A549 (cell line): ENCODE measurements around the gene FHIT. TPM values are rescaled to one million over a fixed set of nuclear protein-coding genes. Genes with fewer than 3 reads are reported as not detected.

Experiments used
- ATAC-seq, 2 experiments: fragments of 200-7000 bp in 1 of 2; fragments of >200 bp in 1 of 2; cut with Nextera tagmentation in 1 of 2; cut with Tn5 transposase in 1 of 2; 3 replicates each; pipeline versions ENCODE4 v1.8.0 to v1.9.1; 2018 to 2020; ENCODE audit warnings: mild to moderate bottlenecking in 1 of 2, moderate library complexity in 1 of 2
- CTCF ChIA-PET: fragments of 300-600 bp; sonication (Branson Sonifier 250); formaldehyde crosslinking; extraction: SDS; loops from one replicate; lab custom pipeline; 2021; ENCODE audit warnings: antibody characterized with exemption, inconsistent platforms; lab: Yijun Ruan, JAX
- POLR2A ChIA-PET: fragments of 350-600 bp; formaldehyde crosslinking; extraction: SDS; loops from one replicate; lab custom pipeline; 2021; ENCODE audit warnings: antibody characterized with exemption, inconsistent platforms; lab: Yijun Ruan, JAX
- DNase-seq, 2 experiments: peaks; one replicate each; pipeline versions ENCODE4 v3.0.0 to v3.0.0-alpha.2; 2011 to 2016; ENCODE audit warnings: low read depth in 1 of 2, low spot score in 1 of 2
- FAIRE-seq: peaks from 2 replicates; lab custom pipeline; 2011; peaks lifted over from hg19 to GRCh38; lab: Jason Lieb, UNC
- H3K27ac ChIP-seq, 2 experiments: fragments of >200 bp; sonication (Bioruptor Twin); formaldehyde crosslinking; 3 replicates each; pipeline ENCODE4 v1.5.1; 2016 to 2017
- H3K4me1 ChIP-seq: fragments of >200 bp; sonication (Bioruptor Twin); formaldehyde crosslinking; 3 replicates; pipeline ENCODE4 v1.6.1; 2016
- H3K4me2 ChIP-seq: fragments of >200 bp; sonication (Bioruptor Twin); formaldehyde crosslinking; 3 replicates; pipeline ENCODE4 v1.6.1; 2016
- H3K4me3 ChIP-seq: fragments of >200 bp; sonication (Bioruptor Twin); formaldehyde crosslinking; 3 replicates; pipeline ENCODE4 v1.5.1; 2016
- H3K9me3 ChIP-seq: fragments of >200 bp; sonication (Bioruptor Twin); formaldehyde crosslinking; 3 replicates; pipeline ENCODE4 v1.6.1; 2016
- CEBPB ChIP-seq, 2 experiments: fragments of >200 bp in 1 of 2; sonication (Bioruptor Twin) in 1 of 2; formaldehyde crosslinking in 1 of 2; IDR thresholded peaks; 2 replicates each; pipeline ENCODE4 v1.6.1; 2012 to 2016
- CHD4 ChIP-seq: fragments of 200-600 bp; sonication (generic); IDR thresholded peaks from 2 replicates; pipeline ENCODE4 v1.6.1; 2016; ENCODE audit warnings: antibody characterized with exemption, mild to moderate bottlenecking, borderline replicate concordance
- EHF ChIP-seq: fragments of 250-450 bp; sonication (Bioruptor Pico); IDR thresholded peaks from 2 replicates; pipeline ENCODE4 v1.5.0; 2020; ENCODE audit warnings: mild to moderate bottlenecking
- ESRRA ChIP-seq: fragments of 150-350 bp; IDR thresholded peaks from 2 replicates; pipeline ENCODE4 v1.6.1; 2014; ENCODE audit warnings: mild to moderate bottlenecking, low read length, borderline replicate concordance
- FOSL2 ChIP-seq, 2 experiments: fragments of 450-650 bp in 1 of 2; fragments of >200 bp in 1 of 2; sonication (Bioruptor Twin) in 1 of 2; formaldehyde crosslinking; IDR thresholded peaks; 2 replicates each; pipeline versions ENCODE4 v1.5.0 to v1.6.1; 2016 to 2020; ENCODE audit warnings: mild to moderate bottlenecking in 1 of 2, moderate library complexity in 1 of 2
- FOXS1 ChIP-seq: fragments of 250-450 bp; sonication (Bioruptor Pico); IDR thresholded peaks from 2 replicates; pipeline ENCODE4 v1.5.0; 2020; ENCODE audit warnings: mild to moderate bottlenecking, moderate library complexity
- HDAC2 ChIP-seq: fragments of 200-600 bp; sonication (generic); IDR thresholded peaks from 2 replicates; pipeline ENCODE4 v1.6.1; 2016
- HOXB13 ChIP-seq: fragments of 250-450 bp; sonication (Bioruptor Pico); IDR thresholded peaks from 2 replicates; pipeline ENCODE4 v1.5.0; 2020; ENCODE audit warnings: low read depth, mild to moderate bottlenecking, moderate library complexity
- MAZ ChIP-seq: fragments of 150-350 bp; IDR thresholded peaks from 2 replicates; pipeline ENCODE4 v1.6.1; 2014; ENCODE audit warnings: antibody characterized with exemption, low read depth, low read length, borderline replicate concordance
- MYC ChIP-seq: IDR thresholded peaks from 2 replicates; pipeline ENCODE4 v1.6.1; 2012; ENCODE audit warnings: mild to moderate bottlenecking, inconsistent platforms, low read length, improper control_type of control experiment, borderline replicate concordance
- NFE2L2 ChIP-seq: fragments of 150-350 bp; conservative IDR thresholded peaks from 2 replicates; pipeline ENCODE4 v1.6.1; 2014; ENCODE audit warnings: low read length
- NR3C1 ChIP-seq: fragments of >200 bp; sonication (Bioruptor Twin); formaldehyde crosslinking; IDR thresholded peaks from 3 replicates; pipeline ENCODE4 v1.6.1; 2017
- RAD21 ChIP-seq, 2 experiments: fragments of >200 bp in 1 of 2; sonication (Bioruptor Twin) in 1 of 2; formaldehyde crosslinking in 1 of 2; IDR thresholded peaks in 1 of 2; conservative IDR thresholded peaks in 1 of 2; 2 replicates in 1 of 2; 3 replicates in 1 of 2; pipeline ENCODE4 v1.6.1; 2012 to 2018; ENCODE audit warnings: inconsistent platforms in 1 of 2
- RFX5 ChIP-seq: fragments of 450-650 bp; IDR thresholded peaks from 2 replicates; pipeline ENCODE4 v1.7.1; 2014; ENCODE audit warnings: antibody characterized with exemption, mild to moderate bottlenecking, moderate library complexity
- RNF2 ChIP-seq: fragments of 200-600 bp; sonication (generic); IDR thresholded peaks from 2 replicates; pipeline ENCODE4 v1.6.1; 2016; ENCODE audit warnings: low read depth, mild to moderate bottlenecking, antibody characterized with exemption, moderate library complexity, borderline replicate concordance
- SMC3 ChIP-seq: fragments of >200 bp; sonication (Bioruptor Twin); formaldehyde crosslinking; IDR thresholded peaks from 3 replicates; pipeline ENCODE4 v1.6.1; 2018; ENCODE audit warnings: inconsistent platforms
- SREBF2 ChIP-seq: fragments of 450-650 bp; IDR thresholded peaks from 2 replicates; pipeline ENCODE4 v1.6.1; 2014; ENCODE audit warnings: mild to moderate bottlenecking, moderate library complexity
- ZSCAN20 ChIP-seq: fragments of 250-450 bp; sonication (Bioruptor Pico); IDR thresholded peaks from 2 replicates; pipeline ENCODE4 v1.8.0; 2022; ENCODE audit warnings: mild to moderate bottlenecking, moderate library complexity
- WGBS: methylation state at CpG from one replicate; pipeline ENCODE4 v1.1.6; 2017; ENCODE audit errors: missing lambda C conversion rate; 5-methylcytosine and 5-hydroxymethylcytosine counted together
- polyA plus RNA-seq, 4 experiments: library from polyadenylated mRNA; depleted of rRNA in 3 of 4; stranded (reverse); fragments of >200 nt; fragmentation: RNase III in 1 of 4; extraction: RNeasy Plus Mini Kit Qiagen cat#74134 plus additional on column Dnase treatment in 1 of 4; gene quantifications; 2 replicates in 3 of 4; 3 replicates in 1 of 4; pipeline ENCODE4 v1.2.3, GENCODE V29; 2011 to 2017
- TF ChIP-seq, protein P1 (sequence below): fragments of >200 bp; sonication (Bioruptor Twin); formaldehyde crosslinking; IDR thresholded peaks from 3 replicates; pipeline ENCODE4 v1.6.1; 2016
- TF ChIP-seq, protein P2 (sequence below): IDR thresholded peaks from 2 replicates; pipeline ENCODE4 v1.6.1; 2012
- TF ChIP-seq, protein P3 (sequence below): fragments of >200 bp; sonication (Bioruptor Twin); formaldehyde crosslinking; IDR thresholded peaks from 3 replicates; pipeline ENCODE4 v1.5.1; 2016
- TF ChIP-seq, protein P4 (sequence below): IDR thresholded peaks from 2 replicates; pipeline ENCODE4 v1.6.1; 2012; ENCODE audit warnings: low read depth, borderline replicate concordance
- TF ChIP-seq, protein P5 (sequence below): IDR thresholded peaks from 2 replicates; pipeline ENCODE4 v1.6.1; 2012

Gene FHIT
- polyA plus RNA-seq, 2 of the 4 experiments (the other 2 are of a cell fraction), result 0.76 to 0.92 TPM

DNA sequence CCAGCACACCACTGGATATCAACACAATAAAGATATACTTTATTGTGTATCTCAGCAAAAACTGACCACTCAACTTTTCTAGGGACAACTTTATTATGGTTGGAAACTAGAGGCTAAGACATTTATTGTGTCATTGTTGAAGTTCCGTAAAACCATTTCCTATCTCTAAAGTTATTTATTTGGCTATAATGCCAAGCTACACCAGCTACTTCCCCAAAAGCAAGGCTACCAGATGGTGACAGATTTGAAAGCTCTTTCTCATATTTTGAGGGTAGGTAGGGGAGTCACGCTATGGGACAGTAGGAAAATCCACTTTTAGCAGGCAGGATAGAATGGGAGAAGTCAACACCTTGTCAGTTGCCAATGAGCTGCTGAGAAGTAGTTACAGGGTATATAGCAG lies 1366.8 kb downstream of the FHIT start:
- ChIA-PET POLR2A (no interaction called here), CTCF (interaction anchor here (1.8 kb wide), 1 partner anchor 309 kb away, joined by 6 read pairs; no protein-coding TSS in a partner anchor)
- ATAC-seq, result no peak
- no peak for DNase-seq
- Histone ChIP-seq H3K4me3 (no peak overlapping the region), H3K9me3 (no peaks in the 10 kb centered on the region), H3K4me2 (no peak overlapping the region), H3K27ac (no peak overlapping the region), H3K4me1 (no peaks in the 10 kb centered on the region)
- TF ChIP-seq RFX5 (no peak), FOSL2 (IDR thresholded peaks at IDR 0.05) (no peak), FOSL2 (CRISPR knock-in tag; IDR thresholded peaks at IDR 0.05) (no peak), NFE2L2 (no peak)
- TF ChIP-seq, protein P1, sequence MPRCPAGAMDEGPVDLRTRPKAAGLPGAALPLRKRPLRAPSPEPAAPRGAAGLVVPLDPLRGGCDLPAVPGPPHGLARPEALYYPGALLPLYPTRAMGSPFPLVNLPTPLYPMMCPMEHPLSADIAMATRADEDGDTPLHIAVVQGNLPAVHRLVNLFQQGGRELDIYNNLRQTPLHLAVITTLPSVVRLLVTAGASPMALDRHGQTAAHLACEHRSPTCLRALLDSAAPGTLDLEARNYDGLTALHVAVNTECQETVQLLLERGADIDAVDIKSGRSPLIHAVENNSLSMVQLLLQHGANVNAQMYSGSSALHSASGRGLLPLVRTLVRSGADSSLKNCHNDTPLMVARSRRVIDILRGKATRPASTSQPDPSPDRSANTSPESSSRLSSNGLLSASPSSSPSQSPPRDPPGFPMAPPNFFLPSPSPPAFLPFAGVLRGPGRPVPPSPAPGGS, result no peak
- TF ChIP-seq, protein P2, sequence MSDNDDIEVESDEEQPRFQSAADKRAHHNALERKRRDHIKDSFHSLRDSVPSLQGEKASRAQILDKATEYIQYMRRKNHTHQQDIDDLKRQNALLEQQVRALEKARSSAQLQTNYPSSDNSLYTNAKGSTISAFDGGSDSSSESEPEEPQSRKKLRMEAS, result no peak
- 24% methylated on average over 2 of the region's 2 CpGs for WGBS
- FAIRE-seq, result no peak

DNA sequence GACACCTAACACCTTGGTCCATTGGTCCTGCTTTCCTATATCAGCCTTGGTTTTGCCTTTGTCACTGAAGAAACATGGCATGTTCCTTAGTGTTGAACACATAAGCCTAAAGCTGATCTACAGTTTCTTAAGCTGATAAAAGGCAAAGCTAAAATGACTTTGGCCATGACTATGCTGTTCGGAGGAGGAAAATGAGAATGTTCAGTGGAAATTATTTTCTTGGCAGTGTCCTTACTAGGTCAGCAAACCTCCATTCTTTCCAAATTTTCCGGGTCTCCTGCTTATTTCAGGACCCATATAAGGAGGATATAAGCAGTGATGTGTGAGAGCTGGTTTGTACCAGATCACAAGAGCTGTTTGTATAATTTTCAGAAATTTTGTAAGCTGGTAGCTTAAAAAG lies 1368.5 kb downstream of the FHIT start:
- ATAC-seq, result no peak

More for the DNA sequence above, 1368.5 kb downstream of the FHIT start:
- ChIA-PET CTCF (no interaction called here), POLR2A (no interaction called here)
- Histone ChIP-seq H3K27ac (no peak overlapping the region), H3K9me3 (no peaks in the 10 kb centered on the region), H3K4me1 (no peaks in the 10 kb centered on the region), H3K4me3 (no peak overlapping the region), H3K4me2 (no peak overlapping the region)
- 30% methylated on average over 2 of the region's 2 CpGs for WGBS
- TF ChIP-seq CEBPB (IDR thresholded peaks at IDR 0.05) (no peak), FOXS1 (CRISPR knock-in tag) (no peak), MAZ (no peak), ZSCAN20 (CRISPR knock-in tag) (no peak), ESRRA (no peak), NR3C1 (no peak), CHD4 (no peak), RNF2 (no peak), EHF (CRISPR knock-in tag) (no peak), SMC3 (no peak), MYC (no peak), RAD21 (conservative IDR thresholded peaks at IDR 0.05 in 1 of 2, IDR thresholded peaks at IDR 0.05 in 1 of 2) (no peak), SREBF2 (no peak), HDAC2 (no peak), HOXB13 (no peak)
- TF ChIP-seq, protein P3, sequence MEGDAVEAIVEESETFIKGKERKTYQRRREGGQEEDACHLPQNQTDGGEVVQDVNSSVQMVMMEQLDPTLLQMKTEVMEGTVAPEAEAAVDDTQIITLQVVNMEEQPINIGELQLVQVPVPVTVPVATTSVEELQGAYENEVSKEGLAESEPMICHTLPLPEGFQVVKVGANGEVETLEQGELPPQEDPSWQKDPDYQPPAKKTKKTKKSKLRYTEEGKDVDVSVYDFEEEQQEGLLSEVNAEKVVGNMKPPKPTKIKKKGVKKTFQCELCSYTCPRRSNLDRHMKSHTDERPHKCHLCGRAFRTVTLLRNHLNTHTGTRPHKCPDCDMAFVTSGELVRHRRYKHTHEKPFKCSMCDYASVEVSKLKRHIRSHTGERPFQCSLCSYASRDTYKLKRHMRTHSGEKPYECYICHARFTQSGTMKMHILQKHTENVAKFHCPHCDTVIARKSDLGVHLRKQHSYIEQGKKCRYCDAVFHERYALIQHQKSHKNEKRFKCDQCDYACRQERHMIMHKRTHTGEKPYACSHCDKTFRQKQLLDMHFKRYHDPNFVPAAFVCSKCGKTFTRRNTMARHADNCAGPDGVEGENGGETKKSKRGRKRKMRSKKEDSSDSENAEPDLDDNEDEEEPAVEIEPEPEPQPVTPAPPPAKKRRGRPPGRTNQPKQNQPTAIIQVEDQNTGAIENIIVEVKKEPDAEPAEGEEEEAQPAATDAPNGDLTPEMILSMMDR, result no peak
- TF ChIP-seq, protein P4, sequence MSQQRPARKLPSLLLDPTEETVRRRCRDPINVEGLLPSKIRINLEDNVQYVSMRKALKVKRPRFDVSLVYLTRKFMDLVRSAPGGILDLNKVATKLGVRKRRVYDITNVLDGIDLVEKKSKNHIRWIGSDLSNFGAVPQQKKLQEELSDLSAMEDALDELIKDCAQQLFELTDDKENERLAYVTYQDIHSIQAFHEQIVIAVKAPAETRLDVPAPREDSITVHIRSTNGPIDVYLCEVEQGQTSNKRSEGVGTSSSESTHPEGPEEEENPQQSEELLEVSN, result no peak
- TF ChIP-seq, protein P5, sequence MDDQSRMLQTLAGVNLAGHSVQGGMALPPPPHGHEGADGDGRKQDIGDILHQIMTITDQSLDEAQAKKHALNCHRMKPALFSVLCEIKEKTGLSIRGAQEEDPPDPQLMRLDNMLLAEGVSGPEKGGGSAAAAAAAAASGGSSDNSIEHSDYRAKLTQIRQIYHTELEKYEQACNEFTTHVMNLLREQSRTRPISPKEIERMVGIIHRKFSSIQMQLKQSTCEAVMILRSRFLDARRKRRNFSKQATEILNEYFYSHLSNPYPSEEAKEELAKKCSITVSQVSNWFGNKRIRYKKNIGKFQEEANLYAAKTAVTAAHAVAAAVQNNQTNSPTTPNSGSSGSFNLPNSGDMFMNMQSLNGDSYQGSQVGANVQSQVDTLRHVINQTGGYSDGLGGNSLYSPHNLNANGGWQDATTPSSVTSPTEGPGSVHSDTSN, result no peak
- TF ChIP-seq, protein P1, result no peak
- FAIRE-seq (no peak), DNase-seq (no peak)
